HUES48 (cell line): ENCODE results near the gene USP7.

Experiments
- H3K27ac ChIP-seq: one replicate; pipeline ENCODE4 v1.7.0; 2013; ENCODE audit warnings: low read depth, low read length, inconsistent platforms
- H3K27me3 ChIP-seq: 2 replicates; pipeline ENCODE4 v1.6.1; 2013; ENCODE audit warnings: mild to moderate bottlenecking, low read length; ENCODE audit not compliant: control insufficient read depth, insufficient read depth
- H3K36me3 ChIP-seq: 2 replicates; pipeline ENCODE4 v1.6.1; 2013; ENCODE audit warnings: low read length; ENCODE audit not compliant: control insufficient read depth, insufficient read depth
- H3K4me1 ChIP-seq: 2 replicates; pipeline ENCODE4 v1.6.1; 2013; ENCODE audit warnings: mild to moderate bottlenecking, low read length; ENCODE audit not compliant: control insufficient read depth, insufficient read depth
- H3K4me3 ChIP-seq: 2 replicates; pipeline ENCODE4 v1.5.1; 2013; ENCODE audit warnings: mild to moderate bottlenecking, low read depth, low read length
- H3K9ac ChIP-seq: 2 replicates; pipeline ENCODE4 v1.6.1; 2013; ENCODE audit warnings: mild to moderate bottlenecking, low read depth, low read length, moderate library complexity
- H3K9me3 ChIP-seq: 2 replicates; pipeline ENCODE4 v1.6.1; 2013; ENCODE audit warnings: low read length; ENCODE audit not compliant: control insufficient read depth, insufficient read depth

Gene USP7

GRCh38 chr16:8963821-8964441 lies at the start of gene USP7:
USP7 (minus strand) TSS chr16:8963906; CDS start chr16:8963285, 621 bp downstream.
- H3K4me3 ChIP-seq: peak within 1 kb of the TSS; percentile 89
- H3K9ac ChIP-seq: peak within 1 kb of the TSS; percentile 86
- H3K36me3 ChIP-seq: no peaks in the 10 kb centered on the region
- H3K9me3 ChIP-seq: no peaks in the 10 kb centered on the region
- peaks cover 50% of the 10 kb centered on the region for H3K4me1 ChIP-seq
- peaks cover 9% of the 10 kb centered on the region for H3K27me3 ChIP-seq
- peak within 1 kb of the TSS; percentile 75 for H3K27ac ChIP-seq

GRCh38 chr16:9013508-9013864 lies 49.8 kb upstream of the USP7 start:
- peak overlapping the region; percentile 11; the same call in 1 of the 2 replicates for H3K4me3 ChIP-seq
- H3K27me3 ChIP-seq: no peaks in the 10 kb centered on the region
- peaks cover 6% of the 10 kb centered on the region for H3K9me3 ChIP-seq
- H3K9ac ChIP-seq: no peak overlapping the region
- H3K36me3 ChIP-seq: no peaks in the 10 kb centered on the region
- H3K27ac ChIP-seq: no peak overlapping the region
- H3K4me1 ChIP-seq: peaks cover 3% of the 10 kb centered on the region; the same call in 1 of the 2 replicates

- H3K36me3 ChIP-seq: no peaks in the 10 kb centered on the region
- peaks cover 6% of the 10 kb centered on the region for H3K9me3 ChIP-seq
- peak overlapping the region; percentile 11; the same call in 1 of the 2 replicates for H3K4me3 ChIP-seq
- H3K9ac ChIP-seq: no peak overlapping the region
- H3K27ac ChIP-seq: no peak overlapping the region
- H3K4me1 ChIP-seq: peaks cover 3% of the 10 kb centered on the region; the same call in 1 of the 2 replicates
- H3K27me3 ChIP-seq: no peaks in the 10 kb centered on the region
Observed at GRCh38 chr16:9012848-9013507, 49.3 kb upstream of the USP7 start.

GRCh38 chr16:9012330-9012729 lies 48.6 kb upstream of the USP7 start:
- H3K4me3 ChIP-seq: no peak overlapping the region

GRCh38 chr16:9008601-9009260 lies 45.0 kb upstream of the USP7 start:
- Histone ChIP-seq H3K27me3 (no peaks in the 10 kb centered on the region), H3K9me3 (no peaks in the 10 kb centered on the region), H3K36me3 (no peaks in the 10 kb centered on the region), H3K4me3 (0 out of 2 replicates have a peak overlapping the region, but pooled peaks have one; percentile 24), H3K4me1 (peaks cover 3% of the 10 kb centered on the region; the same call in 1 of the 2 replicates), H3K27ac (no peak overlapping the region), H3K9ac (no peak overlapping the region)

More at GRCh38 chr16:9012330-9012729, 48.6 kb upstream of the USP7 start:
- Histone ChIP-seq H3K27me3 (no peaks in the 10 kb centered on the region), H3K27ac (no peak overlapping the region), H3K4me1 (peaks cover 3% of the 10 kb centered on the region; the same call in 1 of the 2 replicates), H3K36me3 (no peaks in the 10 kb centered on the region), H3K9ac (no peak overlapping the region), H3K9me3 (peaks cover 6% of the 10 kb centered on the region)

GRCh38 chr16:9007177-9007794 lies 43.6 kb upstream of the USP7 start:
- no peaks in the 10 kb centered on the region; the same call in 1 of the 2 replicates for H3K4me1 ChIP-seq
- no peak overlapping the region for H3K27ac ChIP-seq
- H3K27me3 ChIP-seq: no peaks in the 10 kb centered on the region
- no peak overlapping the region for H3K9ac ChIP-seq
- no peaks in the 10 kb centered on the region for H3K36me3 ChIP-seq
- no peak overlapping the region for H3K4me3 ChIP-seq
- H3K9me3 ChIP-seq: no peaks in the 10 kb centered on the region

GRCh38 chr16:9004183-9004582 lies 40.5 kb upstream of the USP7 start:
- Histone ChIP-seq H3K4me3 (no peak overlapping the region), H3K4me1 (no peaks in the 10 kb centered on the region; the same call in 1 of the 2 replicates), H3K36me3 (no peaks in the 10 kb centered on the region), H3K9me3 (no peaks in the 10 kb centered on the region), H3K9ac (no peak overlapping the region), H3K27me3 (no peaks in the 10 kb centered on the region), H3K27ac (no peak overlapping the region)

GRCh38 chr16:9003763-9004162 lies 40.1 kb upstream of the USP7 start:
- no peak overlapping the region for H3K27ac ChIP-seq
- H3K4me1 ChIP-seq: no peaks in the 10 kb centered on the region; the same call in 1 of the 2 replicates
- no peak overlapping the region for H3K9ac ChIP-seq
- no peaks in the 10 kb centered on the region for H3K27me3 ChIP-seq
- no peaks in the 10 kb centered on the region for H3K9me3 ChIP-seq
- H3K36me3 ChIP-seq: no peaks in the 10 kb centered on the region
- H3K4me3 ChIP-seq: no peak overlapping the region

GRCh38 chr16:9003322-9003721 lies 39.6 kb upstream of the USP7 start:
- H3K36me3 ChIP-seq: no peaks in the 10 kb centered on the region
- no peaks in the 10 kb centered on the region for H3K9me3 ChIP-seq
- H3K4me1 ChIP-seq: no peaks in the 10 kb centered on the region; the same call in 1 of the 2 replicates
- H3K4me3 ChIP-seq: no peak overlapping the region
- H3K27ac ChIP-seq: no peak overlapping the region
- H3K27me3 ChIP-seq: no peaks in the 10 kb centered on the region
- no peak overlapping the region for H3K9ac ChIP-seq

GRCh38 chr16:9002042-9002441 lies 38.3 kb upstream of the USP7 start:
- Histone ChIP-seq H3K36me3 (no peaks in the 10 kb centered on the region), H3K27ac (no peak overlapping the region), H3K27me3 (no peaks in the 10 kb centered on the region), H3K9me3 (no peaks in the 10 kb centered on the region), H3K4me1 (no peaks in the 10 kb centered on the region), H3K9ac (no peak overlapping the region), H3K4me3 (no peak overlapping the region)
